Esophagus squamous epithelium (tissue), 4 donors: ENCODE data around the gene RAB8B.

Experiments used
- CTCF ChIP-seq, 6 experiments: fragments of 450-650 bp in 4 of 6; fragments of 200-600 bp in 2 of 6; sonication (generic) in 2 of 6; IDR thresholded peaks; one replicate each; pipeline ENCODE4 v1.5.1; 2016 to 2019; ENCODE audit warnings: antibody characterized with exemption in 6 of 6, mild to moderate bottlenecking in 4 of 6, moderate library complexity in 4 of 6
- POLR2A ChIP-seq, 4 donors: fragments of 450-650 bp; IDR thresholded peaks; one replicate each; pipeline ENCODE4 v1.6.1; 2017; ENCODE audit warnings: antibody characterized with exemption in 4 of 4, mild to moderate bottlenecking in 4 of 4, moderate library complexity in 3 of 4

- TF ChIP-seq POLR2A (IDR thresholded peaks at IDR 0.05), result no peak
- TF ChIP-seq CTCF (IDR thresholded peaks at IDR 0.05), result no peak
These were observed 11.3 kb downstream of the RAB8B start for GRCh38 chr15:63200464-63201249.
